GM20431 (cell line): ENCODE data around the gene PAPPA.

Source experiments
- in situ Hi-C: fragments of 300-500 bp; cut with MseI, MboI; formaldehyde crosslinking; loops from one replicate; pipeline ENCODE4 v1.15.0; 2020; ENCODE audit warnings: low sequenced_read_pairs; ENCODE audit not compliant: unreplicated experiment

Gene PAPPA

GRCh38 chr9:116403171-116403570 is 249.6 kb downstream of the PAPPA start:
- in situ Hi-C loops: no loop called here

GRCh38 chr9:116404228-116404627 is 250.6 kb downstream of the PAPPA start:
- in situ Hi-C loops: no loop called here

- in situ Hi-C loops: no loop called here
These were observed 251.7 kb downstream of the PAPPA start for GRCh38 chr9:116405321-116405720.

- in situ Hi-C loops: no loop called here
These were observed 252.9 kb downstream of the PAPPA start for GRCh38 chr9:116406469-116406868.

GRCh38 chr9:116409129-116409528 is 255.5 kb downstream of the PAPPA start:
- in situ Hi-C loops: no loop called here

GRCh38 chr9:116409638-116410037 is 256.0 kb downstream of the PAPPA start:
- in situ Hi-C loops: no loop called here

- in situ Hi-C loops: no loop called here
These were observed 257.9 kb downstream of the PAPPA start for GRCh38 chr9:116411506-116411905.

- in situ Hi-C loops: no loop called here
These were observed 260.8 kb downstream of the PAPPA start for GRCh38 chr9:116414374-116414773.

- in situ Hi-C loops: no loop called here
These were observed 262.8 kb downstream of the PAPPA start for GRCh38 chr9:116416421-116416820.

GRCh38 chr9:116417464-116417863 is 263.9 kb downstream of the PAPPA start:
- in situ Hi-C loops: no loop called here

GRCh38 chr9:116419181-116419580 is 265.6 kb downstream of the PAPPA start:
- in situ Hi-C loops: no loop called here

- in situ Hi-C loops: no loop called here
These were observed 267.5 kb downstream of the PAPPA start for GRCh38 chr9:116420993-116421538.

GRCh38 chr9:116422119-116422979 is 268.8 kb downstream of the PAPPA start:
- in situ Hi-C loops: no loop called here

GRCh38 chr9:116423149-116423548 is 269.6 kb downstream of the PAPPA start:
- in situ Hi-C loops: no loop called here

- in situ Hi-C loops: no loop called here
These were observed 271.7 kb downstream of the PAPPA start for GRCh38 chr9:116425244-116425643.

- in situ Hi-C loops: no loop called here
These were observed 277.3 kb downstream of the PAPPA start for GRCh38 chr9:116430849-116431248.

- in situ Hi-C loops: no loop called here
These were observed 278.5 kb downstream of the PAPPA start for GRCh38 chr9:116432051-116432450.

- in situ Hi-C loops: no loop called here
These were observed 280.7 kb downstream of the PAPPA start for GRCh38 chr9:116434314-116434713.

- in situ Hi-C loops: no loop called here
These were observed 282.1 kb downstream of the PAPPA start for GRCh38 chr9:116435706-116436105.

GRCh38 chr9:116436121-116436520 is 282.5 kb downstream of the PAPPA start:
- in situ Hi-C loops: no loop called here

GRCh38 chr9:116437411-116438370 is 284.1 kb downstream of the PAPPA start:
- in situ Hi-C loops: no loop called here
